HUES48 (cell line): ENCODE results near the gene SMIM13.

Experiments
- H3K27ac ChIP-seq: one replicate; pipeline ENCODE4 v1.7.0; 2013; ENCODE audit warnings: low read depth, low read length, inconsistent platforms
- H3K27me3 ChIP-seq: 2 replicates; pipeline ENCODE4 v1.6.1; 2013; ENCODE audit warnings: mild to moderate bottlenecking, low read length; ENCODE audit not compliant: control insufficient read depth, insufficient read depth
- H3K36me3 ChIP-seq: 2 replicates; pipeline ENCODE4 v1.6.1; 2013; ENCODE audit warnings: low read length; ENCODE audit not compliant: control insufficient read depth, insufficient read depth
- H3K4me1 ChIP-seq: 2 replicates; pipeline ENCODE4 v1.6.1; 2013; ENCODE audit warnings: mild to moderate bottlenecking, low read length; ENCODE audit not compliant: control insufficient read depth, insufficient read depth
- H3K4me3 ChIP-seq: 2 replicates; pipeline ENCODE4 v1.5.1; 2013; ENCODE audit warnings: mild to moderate bottlenecking, low read depth, low read length
- H3K9ac ChIP-seq: 2 replicates; pipeline ENCODE4 v1.6.1; 2013; ENCODE audit warnings: mild to moderate bottlenecking, low read depth, low read length, moderate library complexity
- H3K9me3 ChIP-seq: 2 replicates; pipeline ENCODE4 v1.6.1; 2013; ENCODE audit warnings: low read length; ENCODE audit not compliant: control insufficient read depth, insufficient read depth

The SMIM13 gene

GRCh38 chr6:11160199-11160598, 66.6 kb downstream of the SMIM13 start:
- H3K4me1 ChIP-seq: peaks cover 18% of the 10 kb centered on the region
- no peaks in the 10 kb centered on the region for H3K36me3 ChIP-seq
- no peak overlapping the region for H3K27ac ChIP-seq
- H3K4me3 ChIP-seq: no peak overlapping the region
- no peaks in the 10 kb centered on the region for H3K27me3 ChIP-seq
- no peaks in the 10 kb centered on the region for H3K9me3 ChIP-seq
- no peak overlapping the region for H3K9ac ChIP-seq

GRCh38 chr6:11161031-11161956, 67.7 kb downstream of the SMIM13 start:
- H3K27me3 ChIP-seq: no peaks in the 10 kb centered on the region
- H3K4me1 ChIP-seq: peaks cover 18% of the 10 kb centered on the region
- H3K27ac ChIP-seq: peak overlapping the region; percentile 2
- no peaks in the 10 kb centered on the region for H3K9me3 ChIP-seq
- H3K4me3 ChIP-seq: no peak overlapping the region
- no peak overlapping the region for H3K9ac ChIP-seq
- no peaks in the 10 kb centered on the region for H3K36me3 ChIP-seq

GRCh38 chr6:11162262-11162661, 68.6 kb downstream of the SMIM13 start:
- Histone ChIP-seq H3K27ac (no peak overlapping the region), H3K27me3 (no peaks in the 10 kb centered on the region)

GRCh38 chr6:11163932-11164331, 70.3 kb downstream of the SMIM13 start:
- peaks cover 18% of the 10 kb centered on the region for H3K4me1 ChIP-seq
- H3K9ac ChIP-seq: no peak overlapping the region
- no peaks in the 10 kb centered on the region for H3K27me3 ChIP-seq
- no peaks in the 10 kb centered on the region for H3K36me3 ChIP-seq
- no peak overlapping the region for H3K27ac ChIP-seq
- no peaks in the 10 kb centered on the region for H3K9me3 ChIP-seq
- H3K4me3 ChIP-seq: no peak overlapping the region

More at GRCh38 chr6:11162262-11162661, 68.6 kb downstream of the SMIM13 start:
- H3K9ac ChIP-seq: no peak overlapping the region
- H3K36me3 ChIP-seq: no peaks in the 10 kb centered on the region
- peaks cover 18% of the 10 kb centered on the region for H3K4me1 ChIP-seq
- H3K9me3 ChIP-seq: no peaks in the 10 kb centered on the region
- H3K4me3 ChIP-seq: no peak overlapping the region

- peaks cover 18% of the 10 kb centered on the region for H3K4me1 ChIP-seq
- H3K4me3 ChIP-seq: no peak overlapping the region
- H3K27ac ChIP-seq: no peak overlapping the region
- H3K27me3 ChIP-seq: no peaks in the 10 kb centered on the region
- H3K9ac ChIP-seq: no peak overlapping the region
- no peaks in the 10 kb centered on the region for H3K36me3 ChIP-seq
- no peaks in the 10 kb centered on the region for H3K9me3 ChIP-seq
These were observed 71.3 kb downstream of the SMIM13 start for GRCh38 chr6:11164717-11165646.

GRCh38 chr6:11166948-11167347, 73.3 kb downstream of the SMIM13 start:
- no peaks in the 10 kb centered on the region for H3K27me3 ChIP-seq

GRCh38 chr6:11168091-11168635, 74.5 kb downstream of the SMIM13 start:
- Histone ChIP-seq H3K27me3 (no peaks in the 10 kb centered on the region), H3K9me3 (no peaks in the 10 kb centered on the region), H3K9ac (no peak overlapping the region), H3K4me3 (no peak overlapping the region), H3K4me1 (peaks cover 7% of the 10 kb centered on the region), H3K27ac (no peak overlapping the region), H3K36me3 (no peaks in the 10 kb centered on the region)

More at GRCh38 chr6:11166948-11167347, 73.3 kb downstream of the SMIM13 start:
- no peaks in the 10 kb centered on the region for H3K9me3 ChIP-seq
- no peak overlapping the region for H3K27ac ChIP-seq
- H3K4me3 ChIP-seq: no peak overlapping the region
- H3K9ac ChIP-seq: no peak overlapping the region
- no peaks in the 10 kb centered on the region for H3K36me3 ChIP-seq
- H3K4me1 ChIP-seq: no peaks in the 10 kb centered on the region

GRCh38 chr6:11171952-11172351, 78.3 kb downstream of the SMIM13 start:
- no peak overlapping the region for H3K9ac ChIP-seq
- no peak overlapping the region for H3K27ac ChIP-seq

GRCh38 chr6:11172501-11173327, 79.1 kb downstream of the SMIM13 start:
- peak overlapping the region; percentile 45 for H3K4me3 ChIP-seq
- H3K27ac ChIP-seq: no peak overlapping the region
- no peaks in the 10 kb centered on the region for H3K27me3 ChIP-seq
- H3K36me3 ChIP-seq: no peaks in the 10 kb centered on the region
- peaks cover 11% of the 10 kb centered on the region for H3K4me1 ChIP-seq
- H3K9ac ChIP-seq: no peak overlapping the region
- H3K9me3 ChIP-seq: no peaks in the 10 kb centered on the region

More at GRCh38 chr6:11171952-11172351, 78.3 kb downstream of the SMIM13 start:
- H3K4me1 ChIP-seq: peaks cover 11% of the 10 kb centered on the region
- H3K9me3 ChIP-seq: no peaks in the 10 kb centered on the region
- H3K27me3 ChIP-seq: no peaks in the 10 kb centered on the region
- no peaks in the 10 kb centered on the region for H3K36me3 ChIP-seq
- no peak overlapping the region for H3K4me3 ChIP-seq

GRCh38 chr6:11174242-11174611, 80.6 kb downstream of the SMIM13 start:
- Histone ChIP-seq H3K4me3 (no peak overlapping the region), H3K27ac (no peak overlapping the region), H3K4me1 (peaks cover 18% of the 10 kb centered on the region), H3K9me3 (no peaks in the 10 kb centered on the region), H3K36me3 (no peaks in the 10 kb centered on the region), H3K9ac (no peak overlapping the region), H3K27me3 (no peaks in the 10 kb centered on the region)
